ENCODE data around the gene LDAH.
"Not testable (repeated sequence)": the region's sequence is repeated elsewhere in the genome, so short reads cannot be mapped to it uniquely, and the experiment has no call there.

Gene LDAH

DNA sequence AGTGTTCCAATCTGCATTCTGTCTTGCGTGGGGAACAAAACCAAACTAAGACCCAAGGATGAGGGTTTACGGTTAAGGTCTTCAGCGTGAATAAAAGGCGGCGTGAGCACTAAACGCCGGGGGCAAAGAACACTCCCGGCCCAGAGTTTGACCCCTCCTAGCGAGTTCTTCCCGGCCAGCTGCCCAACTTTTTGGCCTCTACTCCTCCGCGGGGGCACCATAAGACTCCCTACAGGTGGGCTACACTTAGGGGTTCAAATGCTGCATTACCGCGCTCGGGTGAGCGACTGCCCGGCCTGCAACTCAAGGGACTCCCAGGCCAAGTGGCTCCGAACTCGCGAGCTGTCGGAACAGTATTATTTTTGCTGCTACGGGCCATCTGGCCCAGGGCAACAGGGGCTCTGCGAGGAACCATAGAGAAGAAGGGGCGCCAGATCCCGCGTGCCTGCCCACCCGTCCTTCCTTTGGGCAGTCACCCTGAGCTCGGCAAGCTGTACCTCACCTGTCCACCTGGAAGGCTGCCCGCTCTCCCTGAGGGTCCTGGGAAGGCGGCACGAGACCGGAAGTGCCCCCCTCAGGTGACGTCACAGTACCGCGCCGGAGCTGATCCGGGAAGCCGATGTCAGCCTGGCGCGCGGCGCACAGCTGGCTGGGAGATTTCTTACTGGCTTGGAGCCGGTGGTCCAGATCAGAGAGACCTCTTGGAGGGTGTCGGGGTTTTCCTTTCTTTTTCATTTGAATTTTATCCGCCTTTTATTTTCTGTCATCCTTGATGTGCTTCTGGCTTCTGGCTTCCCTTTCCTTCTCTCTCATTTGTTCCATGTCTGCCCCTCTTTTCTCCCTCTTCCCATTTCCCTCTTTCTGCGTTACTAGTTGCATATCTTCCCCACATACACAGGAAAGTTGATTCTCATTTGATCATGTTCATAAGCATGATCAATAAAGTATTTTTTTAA lies at the start of gene LDAH:
Gene LDAH, minus strand, starts transcription at position 567 of the 956 bp plus-strand sequence. CDS start 21,638 bp downstream, outside the sequence.
- DNase-seq (ENCODE audit: low spot score): peak; percentile 91

DNA sequence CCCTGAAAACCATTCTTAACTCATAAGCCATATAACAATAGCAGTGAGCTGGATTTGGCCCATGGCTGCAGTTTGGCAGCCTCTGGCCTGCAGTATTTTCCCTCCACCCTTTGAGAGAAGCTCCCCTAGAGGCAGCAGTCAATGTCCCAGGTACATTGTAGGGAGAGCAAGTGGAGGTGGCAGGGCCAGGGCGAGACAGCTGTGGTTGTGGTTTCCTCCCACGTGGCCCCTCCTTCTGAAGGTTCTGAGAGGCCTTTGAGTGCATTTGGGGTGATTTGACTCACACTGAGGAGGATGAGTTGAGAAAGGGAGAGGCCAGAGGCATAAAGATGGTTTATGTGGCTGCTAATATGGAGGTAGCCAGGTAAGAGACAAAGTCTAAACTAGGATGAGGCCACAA lies 45.5 kb upstream of the LDAH start:
- DNase-seq (ENCODE audit: low spot score): peak; percentile 44

DNA sequence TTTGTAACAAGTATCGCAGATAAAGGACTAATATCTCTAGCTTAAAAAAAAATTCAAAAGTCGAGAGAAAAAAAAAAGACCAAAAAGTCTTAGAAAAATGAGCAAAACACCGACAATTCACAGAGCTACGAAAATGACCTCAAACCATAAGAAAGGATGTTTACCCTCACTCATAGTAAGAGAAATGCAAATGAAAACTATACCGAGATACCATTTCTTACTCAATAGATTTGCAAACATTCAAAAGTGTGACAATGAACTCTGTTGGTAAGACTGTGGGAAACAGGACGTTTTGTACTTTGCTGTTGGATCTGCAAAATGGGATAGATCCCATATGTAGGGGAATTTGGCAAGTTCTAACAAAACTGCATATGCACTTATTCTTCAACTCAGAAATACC lies 39.9 kb upstream of the LDAH start:
- no peak for DNase-seq (ENCODE audit: low spot score)

DNA sequence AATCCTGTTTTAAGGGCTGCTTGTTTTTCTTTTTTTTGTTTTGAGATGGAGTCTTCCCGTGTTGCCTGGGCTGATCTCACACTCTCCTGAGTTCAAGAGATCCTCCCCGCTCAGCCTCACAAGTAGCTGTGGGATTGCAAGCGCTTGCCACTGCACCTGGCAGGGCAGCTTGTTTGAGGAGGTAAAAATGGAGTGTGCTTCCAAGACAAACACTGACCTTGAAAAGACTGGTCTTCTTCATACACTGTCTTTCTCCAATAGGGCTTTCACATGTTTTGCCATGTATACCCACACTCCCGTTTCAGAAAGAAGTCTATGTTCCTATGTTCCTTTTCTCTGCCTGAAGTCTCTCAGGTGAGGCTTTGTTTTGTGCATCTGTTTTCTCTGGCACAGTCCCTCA lies 32.6 kb upstream of the LDAH start:
- no peak for DNase-seq (ENCODE audit: low spot score)

DNA sequence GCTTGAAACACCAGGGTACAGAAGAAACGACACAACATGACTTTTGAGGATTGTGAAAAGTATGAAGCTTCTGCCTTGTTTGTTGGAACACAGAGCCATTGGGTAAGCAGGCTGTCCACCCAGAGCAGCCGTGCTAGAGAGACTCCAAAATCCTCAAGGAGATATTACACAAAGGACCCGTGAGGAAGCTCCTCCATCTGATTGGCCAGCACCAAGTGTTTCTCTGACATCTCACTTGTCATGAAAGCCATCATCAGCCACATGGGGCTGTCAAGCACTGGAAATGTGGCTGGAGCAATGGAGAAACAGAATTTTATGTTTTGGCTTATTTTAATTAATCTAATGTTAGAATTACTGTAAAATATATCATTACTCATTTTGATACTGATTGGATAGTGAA lies 29.8 kb upstream of the LDAH start:
- DNase-seq (ENCODE audit: low spot score): no peak

DNA sequence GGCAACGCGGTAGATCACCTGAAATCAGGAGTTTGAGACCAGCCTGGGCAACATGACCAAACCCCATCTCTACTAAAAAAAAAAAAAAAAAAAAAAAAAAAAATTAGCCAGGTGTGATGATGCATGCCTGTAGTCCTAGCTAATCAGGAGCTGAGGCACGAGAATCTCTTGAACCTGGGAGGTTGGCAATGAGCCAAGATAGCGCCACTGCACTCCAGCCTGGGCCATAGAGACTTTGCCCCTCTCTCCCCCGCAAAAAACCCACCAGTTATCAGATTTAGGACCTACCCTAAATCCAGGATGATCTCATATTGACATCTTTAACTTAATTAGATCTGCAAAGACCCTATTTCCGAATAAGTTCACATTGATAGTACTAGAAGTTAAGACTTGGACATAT lies 29.2 kb upstream of the LDAH start:
- DNase-seq (ENCODE audit: low spot score): no peak

DNA sequence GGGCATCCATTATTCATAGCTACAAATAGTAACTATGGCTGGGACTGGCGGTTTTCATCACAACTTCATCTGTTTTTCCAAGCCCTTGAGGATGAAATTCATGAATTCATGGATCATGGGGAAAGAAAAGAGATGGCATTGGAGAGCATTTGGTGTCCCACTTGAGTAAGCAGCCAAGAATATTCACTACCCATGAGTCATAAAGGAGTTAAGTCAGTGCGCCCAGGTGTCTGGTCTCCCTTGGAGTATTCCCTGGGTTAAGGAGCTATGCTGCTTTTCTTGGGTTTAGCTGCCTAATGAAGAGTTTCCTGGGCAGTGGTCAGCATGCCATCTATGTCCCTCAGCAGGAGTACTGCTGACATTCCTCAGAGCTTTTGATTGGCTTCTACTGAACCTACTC lies 21.3 kb upstream of the LDAH start:
- no peak for DNase-seq (ENCODE audit: low spot score)

DNA sequence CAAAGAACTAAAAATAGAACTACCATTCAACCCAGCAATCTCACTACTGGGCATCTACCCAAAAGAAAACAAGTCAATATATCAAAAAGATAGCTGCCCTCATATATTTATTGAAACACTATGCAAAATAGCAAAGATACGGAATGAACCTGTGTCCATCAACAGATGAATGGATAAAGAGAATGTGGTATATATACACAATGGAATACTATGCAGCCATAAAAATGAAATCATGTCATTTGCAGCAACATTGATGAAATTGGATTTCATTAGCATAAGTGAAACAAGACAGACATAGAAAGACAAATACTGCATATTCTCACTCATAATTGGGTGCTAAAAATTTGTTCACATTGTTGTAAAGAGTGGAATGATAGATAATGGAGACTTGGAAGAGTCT lies 16.2 kb upstream of the LDAH start:
- no peak for DNase-seq (ENCODE audit: low spot score)

DNA sequence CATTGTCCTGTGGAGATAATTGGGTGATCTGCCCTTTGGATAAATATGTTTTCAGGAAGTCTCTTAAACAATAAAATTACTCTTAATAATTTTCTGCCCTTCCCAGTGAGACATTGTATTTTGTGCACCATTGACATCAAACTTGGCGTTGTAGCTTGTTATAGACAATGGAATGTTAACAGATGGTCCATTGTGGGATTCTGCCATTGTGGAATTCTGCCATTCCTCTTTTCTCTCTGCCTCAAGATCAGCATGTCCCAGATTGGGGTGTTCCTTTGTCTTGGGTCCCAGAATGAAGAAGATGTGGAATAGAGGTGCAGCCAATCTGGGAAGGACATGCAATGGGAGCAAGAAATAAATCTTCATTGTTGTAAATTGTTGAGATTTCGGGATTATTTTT lies 15.1 kb upstream of the LDAH start:
- DNase-seq (ENCODE audit: low spot score): no peak

DNA sequence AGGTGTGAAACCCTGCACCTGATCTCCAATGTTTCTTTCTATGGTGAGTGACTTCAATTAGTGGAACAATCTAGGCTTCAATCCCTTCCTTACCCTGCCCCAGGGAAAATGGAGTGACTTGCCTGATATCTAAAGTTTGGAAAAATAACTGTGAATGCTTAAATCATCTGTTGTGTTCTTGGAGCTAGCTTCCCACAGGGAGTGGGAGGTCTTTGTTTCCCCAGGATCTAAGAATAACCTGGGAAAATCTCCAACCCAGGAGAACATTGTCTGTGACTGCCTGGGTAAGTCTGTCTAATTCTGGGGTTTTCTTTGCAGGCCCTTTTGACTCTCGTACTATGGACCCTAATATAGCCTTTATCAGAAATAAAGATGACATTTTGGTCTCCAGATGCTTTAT lies 13.6 kb upstream of the LDAH start:
- DNase-seq (ENCODE audit: low spot score): no peak

DNA sequence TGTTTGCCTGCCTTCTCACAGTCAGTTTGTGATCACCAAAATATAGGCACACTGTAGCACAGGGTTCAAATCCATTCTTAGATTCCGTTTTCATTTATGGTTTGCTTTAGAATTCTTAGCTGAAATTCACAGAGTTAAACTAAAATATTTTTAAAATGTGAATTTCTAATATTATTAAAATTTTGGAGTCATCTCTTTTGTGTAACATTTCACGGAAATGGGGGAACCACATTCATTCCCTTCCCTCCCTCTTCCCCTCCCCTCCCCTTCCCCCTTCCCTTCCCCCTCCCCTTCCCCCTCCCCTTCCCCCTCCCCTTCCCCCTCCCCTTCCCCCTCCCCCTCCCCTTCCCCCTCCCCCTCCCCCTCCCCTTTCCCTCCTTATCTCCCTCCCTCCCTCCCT lies 11.4 kb upstream of the LDAH start:
- no peak for DNase-seq (ENCODE audit: low spot score)

DNA sequence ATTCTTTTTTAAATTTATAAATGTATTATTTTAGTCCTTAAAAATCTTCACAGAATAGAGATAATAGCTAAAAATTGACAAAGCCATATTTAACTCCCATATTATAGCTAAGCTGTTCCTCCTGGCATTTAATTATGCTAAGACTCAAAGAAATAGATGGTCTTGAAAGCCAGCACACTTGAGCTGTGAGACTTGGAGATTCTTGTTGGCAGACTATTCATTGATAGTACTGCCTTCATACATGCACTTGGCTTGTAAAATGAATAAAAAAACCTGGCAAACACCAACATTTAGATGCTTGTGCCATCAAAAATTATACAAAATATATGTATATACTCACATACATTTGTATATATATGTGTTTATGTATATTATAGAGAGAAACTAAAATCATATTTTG lies 9.7 kb upstream of the LDAH start:
- DNase-seq (ENCODE audit: low spot score): no peak

DNA sequence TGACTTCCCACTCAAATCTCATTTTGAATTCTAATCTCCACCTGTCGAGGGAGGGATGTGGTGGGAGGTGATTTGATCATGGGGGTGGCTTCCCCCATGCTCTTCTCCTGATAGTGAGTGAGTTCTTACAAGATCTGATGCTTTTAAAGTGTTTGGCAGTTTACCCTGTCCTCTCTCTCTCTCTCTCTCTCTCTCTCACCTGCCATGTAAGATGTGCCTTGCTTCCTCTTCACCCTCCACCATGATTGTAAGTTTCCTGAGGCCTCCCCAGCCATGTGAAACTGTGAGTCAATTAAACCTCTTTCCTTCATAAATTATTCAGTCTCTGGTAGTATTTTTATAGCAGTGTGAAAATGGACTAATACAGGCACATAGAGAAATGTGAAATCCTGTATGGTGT lies 7.0 kb upstream of the LDAH start:
- DNase-seq (ENCODE audit: low spot score): no peak

DNA sequence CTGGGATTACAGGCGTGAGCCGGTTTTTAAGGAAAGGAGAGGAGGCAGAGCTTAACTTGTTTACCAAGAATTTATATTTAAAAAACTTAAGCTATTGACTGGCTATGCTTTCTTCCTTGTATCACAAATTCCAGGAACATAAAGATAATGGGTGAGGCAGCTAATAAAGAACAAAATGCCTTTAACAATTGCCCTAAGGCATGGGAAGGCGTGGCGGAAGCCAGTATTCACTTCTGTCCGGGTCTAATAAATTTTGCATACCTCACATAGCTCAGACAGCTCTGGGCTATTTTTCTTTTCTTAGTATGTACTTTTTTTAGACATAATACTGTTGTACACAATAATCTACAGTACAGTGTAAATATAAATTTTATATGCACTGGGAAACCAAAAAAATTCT lies 1.0 kb upstream of the LDAH start:
- no peak for DNase-seq (ENCODE audit: low spot score)

DNA sequence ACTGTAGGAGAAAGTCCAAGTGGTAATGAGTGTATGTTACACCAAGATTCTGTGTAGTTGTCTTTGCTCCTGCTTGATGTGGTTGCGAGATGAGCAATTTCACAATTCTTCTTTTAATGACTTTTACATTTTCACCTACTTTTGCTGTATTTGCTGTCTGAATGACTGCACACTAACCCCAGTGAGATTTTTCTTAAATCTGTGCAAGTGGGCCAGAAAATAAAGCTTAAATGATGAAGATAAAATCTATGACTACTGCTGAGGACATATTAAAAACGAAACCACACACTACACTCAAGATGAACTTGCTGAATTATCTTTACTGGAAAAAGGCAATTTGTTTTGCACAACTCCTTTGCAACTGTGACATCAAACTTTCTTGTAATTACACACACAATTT lies 4.1 kb downstream of the LDAH start:
- DNase-seq (ENCODE audit: low spot score): no peak

DNA sequence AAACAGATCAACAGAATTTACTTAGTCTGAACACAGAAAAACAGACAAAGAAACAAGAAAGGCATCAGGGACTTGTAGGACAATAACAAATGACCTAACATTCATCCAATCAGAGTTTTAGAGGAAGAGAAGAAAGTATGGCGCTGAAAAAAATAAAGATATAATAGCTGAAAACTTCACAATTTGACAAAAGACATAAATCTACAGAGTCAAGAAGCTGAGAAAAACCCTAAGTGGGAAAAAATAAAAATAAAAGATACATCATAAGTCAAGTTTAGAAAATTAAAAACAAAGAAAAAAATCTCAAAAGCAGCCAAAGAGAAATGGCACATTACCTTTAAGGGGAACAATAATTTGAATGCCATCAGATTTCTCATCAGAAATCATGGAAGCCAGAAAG lies 7.7 kb downstream of the LDAH start:
- no peak for DNase-seq (ENCODE audit: low spot score)

DNA sequence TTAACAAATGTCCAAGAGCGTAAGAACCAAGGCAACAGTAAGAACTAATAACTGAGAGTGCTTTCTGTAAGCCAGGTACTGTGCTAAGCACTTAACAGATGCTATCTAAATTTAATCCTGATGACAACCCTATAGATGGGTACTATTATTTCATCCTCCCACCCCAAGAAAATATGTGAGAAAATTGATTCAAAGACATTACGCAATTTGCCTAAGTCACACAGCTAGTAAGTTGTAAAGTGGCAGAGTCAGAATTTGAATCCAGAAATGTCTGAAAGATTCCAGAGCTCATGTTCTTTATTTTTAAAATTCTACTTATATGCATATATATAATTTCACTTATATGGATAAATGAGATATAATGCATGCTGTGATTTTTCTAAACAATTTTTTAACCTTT lies 10.1 kb downstream of the LDAH start:
- DNase-seq (ENCODE audit: low spot score): no peak

DNA sequence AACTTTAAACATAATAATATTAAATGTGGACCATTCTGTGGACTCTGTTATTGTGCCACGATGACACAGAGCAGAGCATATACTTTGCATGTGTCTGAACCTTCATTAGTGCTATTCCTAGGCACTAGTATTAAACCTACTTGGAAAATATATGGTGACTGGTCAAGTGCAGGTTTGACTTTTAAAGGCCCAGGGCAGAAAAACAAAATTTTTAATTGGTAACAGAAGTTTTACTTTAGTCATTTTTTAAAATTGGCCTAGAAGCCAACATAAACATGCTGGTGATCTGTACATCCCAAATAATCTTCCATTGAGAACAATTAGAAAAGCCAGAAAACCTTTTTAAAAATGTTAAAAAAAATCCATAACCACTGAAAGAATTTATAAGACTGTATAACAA lies 16.6 kb downstream of the LDAH start:
- no peak for DNase-seq (ENCODE audit: low spot score)

DNA sequence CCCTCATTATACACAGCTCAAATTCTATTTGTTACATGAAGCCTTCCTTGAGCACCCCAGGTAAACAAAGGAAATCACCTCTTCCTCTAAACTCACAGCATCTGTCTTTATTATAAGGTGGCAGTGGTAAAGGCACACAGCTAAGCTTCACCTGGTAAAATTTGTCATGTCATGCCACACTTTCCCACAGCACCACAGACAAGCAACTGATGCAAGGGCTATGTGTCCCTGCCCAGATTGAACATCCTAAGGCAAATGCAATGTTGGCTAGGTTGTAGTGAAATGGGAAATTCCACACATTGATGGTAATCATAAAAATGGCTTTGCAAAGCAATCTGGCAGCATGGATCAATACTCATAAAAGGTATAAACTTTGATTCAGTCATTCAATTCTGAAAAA lies 18.9 kb downstream of the LDAH start:
- DNase-seq (ENCODE audit: low spot score): no peak

DNA sequence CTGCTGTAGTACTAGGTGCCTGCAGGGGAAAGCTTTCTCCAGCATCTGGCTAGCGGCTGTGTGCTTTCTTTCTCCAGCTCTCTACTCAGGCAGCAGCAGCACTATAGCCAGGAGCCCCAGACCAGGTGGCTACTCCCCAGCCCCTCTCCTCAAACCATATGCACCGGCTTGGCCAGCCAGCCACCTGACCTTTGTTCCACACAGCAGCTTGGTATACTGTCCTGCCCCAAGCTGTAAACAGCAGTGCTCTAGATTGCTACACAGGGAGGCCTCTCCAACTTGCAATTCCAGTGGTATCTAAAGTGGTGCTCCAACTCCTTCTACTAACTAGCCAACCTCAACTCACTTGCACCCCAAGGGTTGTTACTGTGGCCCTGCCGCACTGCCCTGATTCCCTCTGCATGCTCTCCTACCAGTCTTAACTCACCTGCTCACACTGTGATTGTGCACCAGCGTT lies 19.6 kb downstream of the LDAH start:
- no peak for DNase-seq (ENCODE audit: low spot score)

DNA sequence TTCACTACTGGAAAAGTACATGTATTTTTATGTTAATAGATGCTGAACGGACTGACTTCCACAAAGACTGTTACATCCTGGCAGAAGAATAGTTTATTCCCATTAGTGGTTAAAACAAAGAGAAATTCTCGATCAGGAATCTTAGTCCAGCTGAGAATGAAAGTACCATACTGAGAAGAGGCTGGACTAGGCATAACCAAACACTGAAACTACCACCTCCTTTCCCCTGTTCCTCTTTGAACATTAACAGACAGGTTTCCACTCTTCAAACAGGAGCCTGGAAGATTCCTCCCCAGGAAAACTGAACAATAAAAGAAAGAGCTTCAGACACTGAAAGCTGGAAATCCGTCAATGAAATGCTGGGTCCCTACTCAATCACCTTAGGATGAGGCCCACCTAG lies 25.8 kb downstream of the LDAH start:
- no peak for DNase-seq (ENCODE audit: low spot score)

DNA sequence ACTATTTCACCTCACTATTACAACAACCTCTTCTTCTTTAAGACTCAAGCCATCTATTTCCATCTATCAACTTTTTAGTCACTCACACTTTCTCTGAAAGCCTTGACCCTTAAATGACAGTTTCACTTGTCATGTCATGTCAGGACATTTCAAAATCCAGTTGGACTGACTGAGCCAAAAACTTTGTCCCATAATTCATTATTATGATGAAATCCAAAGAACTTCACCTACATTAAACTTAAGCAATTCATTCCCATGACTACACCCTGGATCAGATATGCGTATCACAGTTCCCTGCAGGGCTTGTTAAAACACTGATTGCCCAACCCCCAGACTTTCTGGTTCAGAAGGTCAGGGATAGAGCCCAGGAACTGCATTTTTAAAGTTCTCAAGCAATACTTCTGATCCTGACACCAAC lies 26.5 kb downstream of the LDAH start:
- DNase-seq (ENCODE audit: low spot score): no peak

DNA sequence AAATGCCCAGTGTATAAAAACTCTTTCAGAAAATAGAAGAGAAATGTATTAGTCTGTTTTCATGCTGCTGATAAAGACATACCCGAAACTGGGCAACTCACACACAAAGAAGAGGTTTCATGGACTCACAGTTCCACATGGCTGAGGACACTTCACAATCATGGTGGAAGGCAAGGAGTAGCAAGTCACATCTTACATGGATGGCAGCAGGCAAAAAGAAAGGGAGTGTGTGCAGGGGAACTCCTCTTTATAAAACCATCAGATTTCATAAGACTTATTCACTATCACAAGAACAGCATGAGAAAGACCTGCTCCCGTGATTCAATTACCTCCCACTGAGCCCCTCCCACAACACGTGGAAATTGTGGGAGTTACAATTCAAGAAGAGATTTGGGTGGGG lies 29.0 kb downstream of the LDAH start:
- DNase-seq (ENCODE audit: low spot score): not testable (repeated sequence)

DNA sequence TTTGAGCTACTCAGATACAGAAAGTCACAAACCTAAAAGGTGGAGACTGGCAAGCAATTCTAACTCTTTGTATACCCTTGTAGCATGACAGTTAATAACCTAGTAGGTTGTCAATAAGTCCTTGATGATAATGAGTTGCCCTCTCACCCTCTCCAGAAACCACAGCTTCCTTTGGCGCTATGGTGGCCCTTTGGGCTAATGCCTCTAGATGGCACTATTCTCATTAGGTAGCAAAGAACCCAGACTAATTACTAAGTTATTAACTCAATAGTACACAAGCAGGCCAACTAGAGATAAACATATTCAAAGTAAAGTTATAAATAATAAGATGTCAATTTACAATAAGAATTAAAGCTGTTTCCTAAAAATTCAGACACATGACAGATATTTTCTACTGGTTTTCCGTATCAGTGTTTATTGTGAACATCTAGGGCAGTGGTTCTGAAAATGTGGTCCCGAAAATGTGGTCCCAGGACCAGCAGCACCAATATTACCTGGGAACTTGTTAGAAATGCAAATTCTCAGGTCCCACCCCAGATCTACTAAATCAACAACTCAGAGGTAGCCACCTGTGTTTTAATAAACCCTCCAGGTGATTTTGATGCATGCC lies 41.1 kb downstream of the LDAH start:
- DNase-seq (ENCODE audit: low spot score): peak; percentile 54
